K562 (cell line): ENCODE measurements around the gene MOSPD3. TPM values are rescaled to one million over a fixed set of nuclear protein-coding genes. Genes with fewer than 3 reads are reported as not detected.
A peak's percentile ranks its signal among the peaks of the same experiment; 100 is the strongest.

Source experiments
- DDX20 ChIP-seq: fragments of 450-650 bp; IDR thresholded peaks from 2 replicates; pipeline ENCODE4 v1.6.1; 2016; ENCODE audit warnings: missing genetic modification characterization, low read depth, mild to moderate bottlenecking, missing compliant biosample characterization, moderate library complexity
- DPF2 ChIP-seq: fragments of 450-650 bp; IDR thresholded peaks from 2 replicates; pipeline ENCODE4 v1.6.1; 2016
- FOXJ2 ChIP-seq: fragments of 200-800 bp; sonication (Bioruptor generic); IDR thresholded peaks from 2 replicates; pipeline ENCODE4 v1.6.1; 2016; ENCODE audit warnings: missing genetic modification characterization, missing compliant biosample characterization
- NCOA6 ChIP-seq: fragments of 450-650 bp; IDR thresholded peaks from 2 replicates; pipeline ENCODE4 v1.6.1; 2017; ENCODE audit warnings: mild to moderate bottlenecking
- NELFE ChIP-seq: IDR thresholded peaks from 2 replicates; pipeline ENCODE4 v1.6.1; 2011; ENCODE audit warnings: mild to moderate bottlenecking; ENCODE audit not compliant: insufficient read depth, insufficient read length
- PTTG1 ChIP-seq: fragments of 450-650 bp; IDR thresholded peaks from 2 replicates; pipeline ENCODE4 v1.6.1; 2016; ENCODE audit warnings: low read depth, mild to moderate bottlenecking, missing genetic modification characterization, missing compliant biosample characterization
- RBM22 ChIP-seq: fragments of 200-400 bp; formaldehyde crosslinking; IDR thresholded peaks from 2 replicates; pipeline ENCODE4 v1.6.1; 2018; ENCODE audit warnings: low read length, low read depth; ENCODE audit not compliant: poor library complexity, severe bottlenecking
- SIN3A ChIP-seq, 2 experiments: fragments of 150-350 bp in 1 of 2; IDR thresholded peaks; 2 replicates each; pipeline ENCODE4 v1.6.1; 2011 to 2016; ENCODE audit warnings: borderline replicate concordance in 2 of 2, low read depth in 2 of 2, low read length in 2 of 2, mild to moderate bottlenecking in 2 of 2, moderate library complexity in 2 of 2; ENCODE audit not compliant: control insufficient read depth in 1 of 2
- SUPT5H ChIP-seq: fragments of 450-650 bp; IDR thresholded peaks from 2 replicates; pipeline ENCODE4 v1.6.1; 2016
- TFAP4 ChIP-seq: sonication (generic); formaldehyde crosslinking; IDR thresholded peaks from 2 replicates; pipeline ENCODE4 v1.8.0; 2022; ENCODE audit warnings: missing genetic modification reagents, mild to moderate bottlenecking, moderate library complexity, borderline replicate concordance
- WHSC1 ChIP-seq: IDR thresholded peaks from one replicate; pipeline ENCODE4 v1.6.1; 2012; ENCODE audit warnings: low read length, control low read depth, inconsistent platforms
- ZBTB8A ChIP-seq: fragments of 450-650 bp; IDR thresholded peaks from 2 replicates; pipeline ENCODE4 v1.6.1; 2018; ENCODE audit warnings: mild to moderate bottlenecking, moderate library complexity; ENCODE audit not compliant: partially characterized antibody
- ZNF316 ChIP-seq: fragments of 450-650 bp; IDR thresholded peaks from 2 replicates; pipeline ENCODE4 v1.6.1; 2016
- ZZZ3 ChIP-seq: fragments of 450-650 bp; IDR thresholded peaks from 2 replicates; pipeline ENCODE4 v1.6.1; 2016; ENCODE audit warnings: antibody characterized with exemption, mild to moderate bottlenecking, moderate library complexity
- polyA plus RNA-seq, 8 experiments: library from polyadenylated mRNA; depleted of rRNA in 4 of 8; stranded (reverse) in 5 of 8; unstranded in 3 of 8; fragments of >200 nt; fragmentation: Nextera tagmentation in 2 of 8; fragmentation: Illumina TruSeq in 1 of 8; extraction: Ambion mirVana in 2 of 8; extraction: Trizol in 1 of 8; gene quantifications; 2 replicates each; pipeline versions ENCODE4 v1.2.1 to v1.2.3, GENCODE V29; 2011 to 2014; ENCODE audit warnings: inconsistent platforms in 1 of 8, missing spikeins in 1 of 8
- total RNA-seq, 7 experiments: library from RNA; depleted of rRNA in 6 of 7; stranded (reverse); fragments of >200 nt in 6 of 7; fragmentation: Illumina TruSeq in 2 of 7; extraction: Trizol in 2 of 7; gene quantifications; 2 replicates each; pipeline versions ENCODE4 v1.2.1 to v1.2.3, GENCODE V29; 2011 to 2021; ENCODE audit warnings: low replicate concordance in 1 of 7
- TF ChIP-seq, protein P1 (sequence below): fragments of 250-450 bp; sonication (Bioruptor Pico); IDR thresholded peaks from 2 replicates; pipeline ENCODE4 v1.8.0; 2022; ENCODE audit warnings: inconsistent platforms
- TF ChIP-seq, protein P2 (sequence below), 2 experiments: fragments of 450-650 bp; IDR thresholded peaks; 2 replicates each; pipeline ENCODE4 v1.6.1; 2016
- TF ChIP-seq, protein P3 (sequence below): sonication (generic); formaldehyde crosslinking; IDR thresholded peaks from 2 replicates; pipeline ENCODE4 v1.8.0; 2023; ENCODE audit warnings: missing genetic modification reagents, mild to moderate bottlenecking, borderline replicate concordance

MOSPD3 gene
- total and polyA plus RNA-seq, 9 of the 15 experiments (the other 6 are each of a cell fraction or from before 2014, with no cell fraction given), result 1.4 to 32.1 (median 7.3) TPM

GRCh38 chr7:100572949-100573675, 39.2 kb upstream of the MOSPD3 start (continued):
- TF ChIP-seq TFAP4 (CRISPR knock-in tag), result 0 out of 2 replicates have a peak, but pooled peaks have one; percentile 13
- no peak for TF ChIP-seq SIN3A (IDR thresholded peaks at IDR 0.05; ENCODE audit: borderline replicate concordance in 2 of 2, control insufficient read depth in 1 of 2, low read depth in 2 of 2, low read length in 2 of 2)
- no peak for TF ChIP-seq ZBTB8A
- TF ChIP-seq PTTG1 (tag), result no peak
- TF ChIP-seq, protein P1, sequence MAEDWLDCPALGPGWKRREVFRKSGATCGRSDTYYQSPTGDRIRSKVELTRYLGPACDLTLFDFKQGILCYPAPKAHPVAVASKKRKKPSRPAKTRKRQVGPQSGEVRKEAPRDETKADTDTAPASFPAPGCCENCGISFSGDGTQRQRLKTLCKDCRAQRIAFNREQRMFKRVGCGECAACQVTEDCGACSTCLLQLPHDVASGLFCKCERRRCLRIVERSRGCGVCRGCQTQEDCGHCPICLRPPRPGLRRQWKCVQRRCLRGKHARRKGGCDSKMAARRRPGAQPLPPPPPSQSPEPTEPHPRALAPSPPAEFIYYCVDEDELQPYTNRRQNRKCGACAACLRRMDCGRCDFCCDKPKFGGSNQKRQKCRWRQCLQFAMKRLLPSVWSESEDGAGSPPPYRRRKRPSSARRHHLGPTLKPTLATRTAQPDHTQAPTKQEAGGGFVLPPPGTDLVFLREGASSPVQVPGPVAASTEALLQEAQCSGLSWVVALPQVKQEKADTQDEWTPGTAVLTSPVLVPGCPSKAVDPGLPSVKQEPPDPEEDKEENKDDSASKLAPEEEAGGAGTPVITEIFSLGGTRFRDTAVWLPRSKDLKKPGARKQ (CRISPR knock-in tag), result no peak
- no peak for TF ChIP-seq ZZZ3
- no peak for TF ChIP-seq WHSC1
- TF ChIP-seq RBM22, result peak; percentile 37
- TF ChIP-seq, protein P2, sequence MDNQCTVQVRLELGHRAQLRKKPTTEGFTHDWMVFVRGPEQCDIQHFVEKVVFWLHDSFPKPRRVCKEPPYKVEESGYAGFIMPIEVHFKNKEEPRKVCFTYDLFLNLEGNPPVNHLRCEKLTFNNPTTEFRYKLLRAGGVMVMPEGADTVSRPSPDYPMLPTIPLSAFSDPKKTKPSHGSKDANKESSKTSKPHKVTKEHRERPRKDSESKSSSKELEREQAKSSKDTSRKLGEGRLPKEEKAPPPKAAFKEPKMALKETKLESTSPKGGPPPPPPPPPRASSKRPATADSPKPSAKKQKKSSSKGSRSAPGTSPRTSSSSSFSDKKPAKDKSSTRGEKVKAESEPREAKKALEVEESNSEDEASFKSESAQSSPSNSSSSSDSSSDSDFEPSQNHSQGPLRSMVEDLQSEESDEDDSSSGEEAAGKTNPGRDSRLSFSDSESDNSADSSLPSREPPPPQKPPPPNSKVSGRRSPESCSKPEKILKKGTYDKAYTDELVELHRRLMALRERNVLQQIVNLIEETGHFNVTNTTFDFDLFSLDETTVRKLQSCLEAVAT (IDR thresholded peaks at IDR 0.05), result no peak
- TF ChIP-seq SUPT5H, result peak; percentile 32; the same call in 1 of the 2 replicates
- TF ChIP-seq NELFE, result no peak
- TF ChIP-seq, protein P3, sequence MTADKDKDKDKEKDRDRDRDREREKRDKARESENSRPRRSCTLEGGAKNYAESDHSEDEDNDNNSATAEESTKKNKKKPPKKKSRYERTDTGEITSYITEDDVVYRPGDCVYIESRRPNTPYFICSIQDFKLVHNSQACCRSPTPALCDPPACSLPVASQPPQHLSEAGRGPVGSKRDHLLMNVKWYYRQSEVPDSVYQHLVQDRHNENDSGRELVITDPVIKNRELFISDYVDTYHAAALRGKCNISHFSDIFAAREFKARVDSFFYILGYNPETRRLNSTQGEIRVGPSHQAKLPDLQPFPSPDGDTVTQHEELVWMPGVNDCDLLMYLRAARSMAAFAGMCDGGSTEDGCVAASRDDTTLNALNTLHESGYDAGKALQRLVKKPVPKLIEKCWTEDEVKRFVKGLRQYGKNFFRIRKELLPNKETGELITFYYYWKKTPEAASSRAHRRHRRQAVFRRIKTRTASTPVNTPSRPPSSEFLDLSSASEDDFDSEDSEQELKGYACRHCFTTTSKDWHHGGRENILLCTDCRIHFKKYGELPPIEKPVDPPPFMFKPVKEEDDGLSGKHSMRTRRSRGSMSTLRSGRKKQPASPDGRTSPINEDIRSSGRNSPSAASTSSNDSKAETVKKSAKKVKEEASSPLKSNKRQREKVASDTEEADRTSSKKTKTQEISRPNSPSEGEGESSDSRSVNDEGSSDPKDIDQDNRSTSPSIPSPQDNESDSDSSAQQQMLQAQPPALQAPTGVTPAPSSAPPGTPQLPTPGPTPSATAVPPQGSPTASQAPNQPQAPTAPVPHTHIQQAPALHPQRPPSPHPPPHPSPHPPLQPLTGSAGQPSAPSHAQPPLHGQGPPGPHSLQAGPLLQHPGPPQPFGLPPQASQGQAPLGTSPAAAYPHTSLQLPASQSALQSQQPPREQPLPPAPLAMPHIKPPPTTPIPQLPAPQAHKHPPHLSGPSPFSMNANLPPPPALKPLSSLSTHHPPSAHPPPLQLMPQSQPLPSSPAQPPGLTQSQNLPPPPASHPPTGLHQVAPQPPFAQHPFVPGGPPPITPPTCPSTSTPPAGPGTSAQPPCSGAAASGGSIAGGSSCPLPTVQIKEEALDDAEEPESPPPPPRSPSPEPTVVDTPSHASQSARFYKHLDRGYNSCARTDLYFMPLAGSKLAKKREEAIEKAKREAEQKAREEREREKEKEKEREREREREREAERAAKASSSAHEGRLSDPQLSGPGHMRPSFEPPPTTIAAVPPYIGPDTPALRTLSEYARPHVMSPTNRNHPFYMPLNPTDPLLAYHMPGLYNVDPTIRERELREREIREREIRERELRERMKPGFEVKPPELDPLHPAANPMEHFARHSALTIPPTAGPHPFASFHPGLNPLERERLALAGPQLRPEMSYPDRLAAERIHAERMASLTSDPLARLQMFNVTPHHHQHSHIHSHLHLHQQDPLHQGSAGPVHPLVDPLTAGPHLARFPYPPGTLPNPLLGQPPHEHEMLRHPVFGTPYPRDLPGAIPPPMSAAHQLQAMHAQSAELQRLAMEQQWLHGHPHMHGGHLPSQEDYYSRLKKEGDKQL (CRISPR knock-in tag), result no peak
- no peak for TF ChIP-seq DDX20 (tag)
- TF ChIP-seq DPF2, result no peak
- no peak for TF ChIP-seq FOXJ2 (tag)
- TF ChIP-seq ZNF316, result no peak
- TF ChIP-seq NCOA6, result no peak
